DMS53 (cell line): Measurements from ENCODE around the gene HASPIN.

Source experiments
- DNase-seq: peaks from one replicate; lab custom pipeline; 2025; lab: John Stamatoyannopoulos, UW

The HASPIN gene

GRCh38 chr17:3766779-3767178 is 43.1 kb downstream of the HASPIN start:
- DNase-seq: no peak

GRCh38 chr17:3768341-3768740 is 44.6 kb downstream of the HASPIN start:
- no peak for DNase-seq

- DNase-seq: no peak
These were observed 45.1 kb downstream of the HASPIN start for GRCh38 chr17:3768769-3769168.

GRCh38 chr17:3770466-3770865 is 46.8 kb downstream of the HASPIN start:
- DNase-seq: no peak

GRCh38 chr17:3771140-3771539 is 47.4 kb downstream of the HASPIN start:
- DNase-seq: no peak

- no peak for DNase-seq
These were observed 49.1 kb downstream of the HASPIN start for GRCh38 chr17:3772764-3773163.

GRCh38 chr17:3773511-3773910 is 49.8 kb downstream of the HASPIN start:
- no peak for DNase-seq

- DNase-seq: no peak
These were observed 50.3 kb downstream of the HASPIN start for GRCh38 chr17:3773966-3774365.
